Transverse colon (tissue), 4 donors: Measurements from ENCODE around the gene TNFRSF18. TPM values are rescaled to one million over a fixed set of nuclear protein-coding genes. Genes with fewer than 3 reads are reported as not detected.
"Not testable (repeated sequence)": the region's sequence is repeated elsewhere in the genome, so short reads cannot be mapped to it uniquely, and the experiment has no call there.

ENCODE experiments used
- DNase-seq: peaks from one replicate; pipeline ENCODE4 v3.0.0-alpha.2; 2019
- H3K27ac ChIP-seq, 4 donors: fragments of 200-600 bp; sonication (generic); 2 replicates each; pipeline ENCODE4 v1.5.1; 2016 to 2018; ENCODE audit warnings: inconsistent platforms in 4 of 4
- H3K27me3 ChIP-seq: fragments of 200-600 bp; sonication (generic); 2 replicates; pipeline ENCODE4 v1.5.1; 2017; ENCODE audit warnings: inconsistent platforms
- H3K36me3 ChIP-seq, 4 donors: fragments of 200-600 bp; sonication (generic); 2 replicates each; pipeline ENCODE4 v1.5.1; 2017 to 2019; ENCODE audit warnings: inconsistent platforms in 4 of 4
- H3K4me1 ChIP-seq, 4 donors: fragments of 200-600 bp; sonication (generic); 2 replicates each; pipeline ENCODE4 v1.5.1; 2017 to 2020; ENCODE audit warnings: inconsistent platforms in 4 of 4
- H3K4me3 ChIP-seq, 4 donors: fragments of 200-600 bp; sonication (generic); 1 replicate in 1 of 4; 2 replicates in 3 of 4; pipeline versions ENCODE4 v1.5.1 to v1.6.1; 2017 to 2019; ENCODE audit warnings: inconsistent platforms in 4 of 4
- H3K9me3 ChIP-seq, 2 donors: fragments of 200-600 bp; sonication (generic); 2 replicates each; pipeline ENCODE4 v1.5.1; 2017 to 2019; ENCODE audit warnings: inconsistent platforms in 2 of 2
- EP300 ChIP-seq: sonication (generic); formaldehyde crosslinking; IDR thresholded peaks from one replicate; pipeline ENCODE4 v1.6.1; 2017; ENCODE audit warnings: antibody characterized with exemption, low read depth
- POLR2A ChIP-seq: fragments of 450-650 bp; IDR thresholded peaks from one replicate; pipeline ENCODE4 v1.6.1; 2016; ENCODE audit warnings: antibody characterized with exemption, mild to moderate bottlenecking, moderate library complexity
- POLR2AphosphoS5 ChIP-seq, 3 donors: sonication (generic); formaldehyde crosslinking; IDR thresholded peaks; one replicate each; pipeline ENCODE4 v1.6.1; 2016; ENCODE audit warnings: antibody characterized with exemption in 3 of 3
- WGBS, 2 donors: methylation state at CpG; one replicate each; pipeline ENCODE4 v1.1.5; 2018; ENCODE audit warnings: low coverage in 1 of 2; 5-methylcytosine and 5-hydroxymethylcytosine counted together
- in situ Hi-C, 4 donors: fragments of 200-750 bp; cut with MboI; loops; one replicate each; pipeline versions ENCODE4 v1.15.0 to v1.15.1; 2017; ENCODE audit warnings: low sequenced_read_pairs in 3 of 4, low pct_ligation_motif_present in 1 of 4, low pct_unique_long_range_greater_than_20kb in 1 of 4
- intact Hi-C: fragments of 100-400 bp; cut with DNase I; formaldehyde crosslinking; loops from one replicate; pipeline ENCODE4 v1.15.1; 2023; ENCODE audit warnings: low total_unique reads
- total RNA-seq, 4 donors: library from RNA; depleted of rRNA; stranded (reverse); fragments of >200 nt; gene quantifications; one replicate each; pipeline ENCODE4 v1.1.0, GENCODE V29; 2016
- TF ChIP-seq, protein P1 (sequence below), 5 experiments: fragments of 200-600 bp in 3 of 5; fragments of 450-650 bp in 2 of 5; sonication (generic) in 3 of 5; IDR thresholded peaks; 1 replicate in 2 of 5; 2 replicates in 3 of 5; pipeline ENCODE4 v1.5.1; 2016 to 2017; ENCODE audit warnings: antibody characterized with exemption in 5 of 5, inconsistent platforms in 3 of 5, mild to moderate bottlenecking in 2 of 5, moderate library complexity in 1 of 5

TNFRSF18 gene
- total RNA-seq, 4 donors from 2014 or later: 3.3 to 7.9 TPM; not detected in 2

DNA sequence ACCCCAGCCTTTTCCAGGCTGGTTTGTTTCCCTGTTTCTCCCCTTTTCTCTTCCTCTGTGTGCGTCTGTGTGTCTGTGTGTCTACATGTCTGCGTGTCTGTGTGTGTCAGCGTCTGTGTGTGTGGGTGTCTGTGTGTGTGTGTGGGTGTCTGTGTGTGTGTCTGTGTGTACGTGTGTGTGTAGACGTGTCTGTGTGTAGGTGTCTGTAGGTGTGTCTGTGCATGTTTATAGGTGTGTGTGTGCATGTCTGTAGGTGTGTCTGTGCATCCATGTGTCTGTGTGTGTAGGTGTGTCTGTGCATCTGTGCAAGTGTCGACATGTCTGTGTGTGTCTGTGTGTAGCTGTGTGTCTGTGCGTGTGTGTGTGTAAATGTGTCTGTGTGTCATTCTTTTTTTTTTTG is 29.5 kb downstream of the TNFRSF18 start:
- Histone ChIP-seq H3K36me3 (no peaks in the 10 kb centered on the region), H3K27me3 (peaks cover 51% of the 10 kb centered on the region), H3K4me1 (peaks cover 0 to 8% (median 0%) of the 10 kb centered on the region in 4 donors), H3K9me3 (no peaks in the 10 kb centered on the region), H3K4me3 (no peak overlapping the region), H3K27ac (no peak overlapping the region)
- DNase-seq: no peak
- no peak for TF ChIP-seq POLR2AphosphoS5 (IDR thresholded peaks at IDR 0.05)
- TF ChIP-seq, protein P1, sequence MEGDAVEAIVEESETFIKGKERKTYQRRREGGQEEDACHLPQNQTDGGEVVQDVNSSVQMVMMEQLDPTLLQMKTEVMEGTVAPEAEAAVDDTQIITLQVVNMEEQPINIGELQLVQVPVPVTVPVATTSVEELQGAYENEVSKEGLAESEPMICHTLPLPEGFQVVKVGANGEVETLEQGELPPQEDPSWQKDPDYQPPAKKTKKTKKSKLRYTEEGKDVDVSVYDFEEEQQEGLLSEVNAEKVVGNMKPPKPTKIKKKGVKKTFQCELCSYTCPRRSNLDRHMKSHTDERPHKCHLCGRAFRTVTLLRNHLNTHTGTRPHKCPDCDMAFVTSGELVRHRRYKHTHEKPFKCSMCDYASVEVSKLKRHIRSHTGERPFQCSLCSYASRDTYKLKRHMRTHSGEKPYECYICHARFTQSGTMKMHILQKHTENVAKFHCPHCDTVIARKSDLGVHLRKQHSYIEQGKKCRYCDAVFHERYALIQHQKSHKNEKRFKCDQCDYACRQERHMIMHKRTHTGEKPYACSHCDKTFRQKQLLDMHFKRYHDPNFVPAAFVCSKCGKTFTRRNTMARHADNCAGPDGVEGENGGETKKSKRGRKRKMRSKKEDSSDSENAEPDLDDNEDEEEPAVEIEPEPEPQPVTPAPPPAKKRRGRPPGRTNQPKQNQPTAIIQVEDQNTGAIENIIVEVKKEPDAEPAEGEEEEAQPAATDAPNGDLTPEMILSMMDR (IDR thresholded peaks at IDR 0.05): no peak
- no peak for TF ChIP-seq POLR2A
- TF ChIP-seq EP300: no peak
- intact Hi-C loops (no loop called here), in situ Hi-C loops (no loop called here)
- 79% methylated on average over 7 of the region's 7 CpGs; no CpG with 5 or more reads in 1 of the 2 donors for WGBS, 2 donors

DNA sequence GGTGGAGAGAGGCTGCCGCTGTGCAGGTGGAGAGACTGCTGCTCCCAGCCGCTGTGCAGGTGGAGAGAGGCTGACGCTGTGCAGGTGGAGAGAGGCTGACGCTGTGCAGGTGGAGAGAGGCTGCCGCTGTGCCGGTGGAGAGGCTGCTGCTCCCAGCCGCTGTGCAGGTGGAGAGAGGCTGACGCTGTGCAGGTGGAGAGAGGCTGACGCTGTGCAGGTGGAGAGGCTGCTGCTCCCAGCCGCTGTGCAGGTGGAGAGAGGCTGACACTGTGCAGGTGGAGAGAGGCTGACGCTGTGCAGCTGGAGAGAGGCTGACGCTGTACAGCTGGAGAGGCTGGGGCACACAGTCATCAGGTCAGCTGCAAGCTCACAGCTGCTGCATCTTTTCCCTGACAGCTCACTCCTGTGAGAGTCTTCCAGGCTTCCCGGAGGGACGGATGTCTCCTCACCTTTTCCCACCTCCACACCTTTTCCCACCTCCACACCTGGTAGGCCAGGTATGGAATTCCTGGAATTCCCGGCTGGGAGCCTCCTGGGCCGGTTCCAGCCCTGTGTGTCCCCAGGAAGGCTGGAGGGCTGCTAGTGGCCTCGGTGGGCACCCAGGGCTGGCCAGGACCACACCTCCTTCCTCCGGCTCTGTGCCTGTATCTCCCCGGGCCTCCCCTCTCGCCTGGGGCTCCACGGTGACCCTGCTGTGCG is 30.2 kb downstream of the TNFRSF18 start:
- H3K4me1 ChIP-seq, H3K4me3 ChIP-seq, in situ Hi-C loops, intact Hi-C loops, H3K27ac ChIP-seq, DNase-seq, H3K9me3 ChIP-seq, H3K36me3 ChIP-seq: not testable (repeated sequence)
- H3K27me3 ChIP-seq: peaks cover 56% of the 10 kb centered on the region
- 41% methylated on average over 22 of the region's 22 CpGs; no CpG with 5 or more reads in 1 of the 2 donors for WGBS, 2 donors

DNA sequence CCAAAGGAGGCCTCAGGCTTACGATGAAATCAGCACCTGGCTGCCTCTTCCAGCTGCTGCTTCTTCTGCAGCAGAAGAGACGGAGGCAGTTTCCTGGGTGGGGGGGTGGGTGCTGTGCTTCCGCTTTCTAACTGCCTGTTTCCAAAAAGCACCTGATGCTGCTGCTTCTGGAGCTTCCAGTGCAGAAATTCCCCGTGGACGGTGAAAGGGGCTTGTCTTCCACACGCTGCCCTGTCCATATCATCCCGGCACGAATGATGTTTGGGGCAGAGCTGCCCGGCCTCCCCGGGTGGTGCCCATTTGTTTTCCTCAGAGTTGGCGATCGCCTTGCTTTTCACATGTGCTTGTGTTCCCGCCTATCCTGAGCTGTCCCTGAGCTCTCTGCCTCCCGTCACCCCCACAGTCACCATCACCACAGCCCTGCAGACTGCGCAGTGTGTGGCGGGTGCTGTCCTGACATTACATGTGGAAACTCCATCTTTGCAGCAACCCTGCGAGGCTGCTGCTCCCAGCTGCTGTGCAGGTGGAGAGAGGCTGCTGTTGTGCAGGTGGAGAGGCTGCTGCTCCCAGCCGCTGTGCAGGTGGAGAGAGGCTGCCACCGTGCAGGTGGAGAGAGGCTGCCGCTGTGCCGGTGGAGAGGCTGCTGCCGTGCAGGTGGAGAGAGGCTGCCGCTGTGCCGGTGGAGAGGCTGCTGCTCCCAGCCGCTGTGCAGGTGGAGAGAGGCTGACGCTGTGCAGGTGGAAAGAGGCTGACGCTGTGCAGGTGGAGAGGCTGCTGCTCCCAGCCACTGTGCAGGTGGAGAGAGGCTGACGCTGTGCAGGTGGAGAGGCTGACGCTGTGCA is 30.9 kb downstream of the TNFRSF18 start:
- peaks cover 64% of the 10 kb centered on the region for H3K27me3 ChIP-seq
- in situ Hi-C loops: no loop called here
- WGBS, 2 donors: 85 to 100% methylated on average over 1 to 23 of the region's 29 CpGs
- peaks cover 0 to 8% (median 0%) of the 10 kb centered on the region in 4 donors for H3K4me1 ChIP-seq
- H3K4me3 ChIP-seq: no peak overlapping the region
- intact Hi-C loops: no loop called here
- H3K9me3 ChIP-seq: no peaks in the 10 kb centered on the region
- no peak overlapping the region for H3K27ac ChIP-seq
- no peak for TF ChIP-seq POLR2AphosphoS5 (IDR thresholded peaks at IDR 0.05)
- TF ChIP-seq, protein P1 (IDR thresholded peaks at IDR 0.05): no peak
- no peak for TF ChIP-seq POLR2A
- no peak for TF ChIP-seq EP300
- DNase-seq: no peak
- H3K36me3 ChIP-seq: no peaks in the 10 kb centered on the region

GRCh38 chr1:1173793-1174415 is 32.5 kb downstream of the TNFRSF18 start, which contains the start of gene TTLL10:
TSS of gene TTLL10 (plus strand) at chr1:1173880. CDS start at chr1:1179216, 5,336 bp downstream.
- Histone ChIP-seq H3K4me3 (no peak within 1 kb of the TSS), H3K9me3 (no peaks in the 10 kb centered on the region), H3K36me3 (no peaks in the 10 kb centered on the region), H3K27ac (no peak within 1 kb of the TSS), H3K27me3 (peaks cover 59% of the 10 kb centered on the region), H3K4me1 (peaks cover 0 to 8% (median 0%) of the 10 kb centered on the region in 4 donors)
- DNase-seq: peak; percentile 40
- in situ Hi-C loops (no loop called here), intact Hi-C loops (no loop called here)
- no peak for TF ChIP-seq EP300
- TF ChIP-seq POLR2AphosphoS5 (IDR thresholded peaks at IDR 0.05): no peak
- TF ChIP-seq POLR2A: no peak
- TF ChIP-seq, protein P1 (IDR thresholded peaks at IDR 0.05): no peak
- WGBS, 2 donors: 50% methylated on average over 33 of the region's 35 CpGs; no CpG with 5 or more reads in 1 of the 2 donors
